Loucy (cell line): ENCODE measurements around the gene RTBDN.

ENCODE experiments used
- EZH2phosphoT487 ChIP-seq: fragments of 200-600 bp; IDR thresholded peaks from 2 replicates; pipeline ENCODE4 v1.6.1; 2018; ENCODE audit warnings: antibody characterized with exemption, mild to moderate bottlenecking, moderate library complexity, borderline replicate concordance
- TF ChIP-seq, protein P1 (sequence below): fragments of 200-600 bp; sonication (generic); conservative IDR thresholded peaks from 2 replicates; pipeline ENCODE4 v1.5.1; 2014; ENCODE audit warnings: mild to moderate bottlenecking, antibody characterized with exemption, low read length

- TF ChIP-seq, protein P1, sequence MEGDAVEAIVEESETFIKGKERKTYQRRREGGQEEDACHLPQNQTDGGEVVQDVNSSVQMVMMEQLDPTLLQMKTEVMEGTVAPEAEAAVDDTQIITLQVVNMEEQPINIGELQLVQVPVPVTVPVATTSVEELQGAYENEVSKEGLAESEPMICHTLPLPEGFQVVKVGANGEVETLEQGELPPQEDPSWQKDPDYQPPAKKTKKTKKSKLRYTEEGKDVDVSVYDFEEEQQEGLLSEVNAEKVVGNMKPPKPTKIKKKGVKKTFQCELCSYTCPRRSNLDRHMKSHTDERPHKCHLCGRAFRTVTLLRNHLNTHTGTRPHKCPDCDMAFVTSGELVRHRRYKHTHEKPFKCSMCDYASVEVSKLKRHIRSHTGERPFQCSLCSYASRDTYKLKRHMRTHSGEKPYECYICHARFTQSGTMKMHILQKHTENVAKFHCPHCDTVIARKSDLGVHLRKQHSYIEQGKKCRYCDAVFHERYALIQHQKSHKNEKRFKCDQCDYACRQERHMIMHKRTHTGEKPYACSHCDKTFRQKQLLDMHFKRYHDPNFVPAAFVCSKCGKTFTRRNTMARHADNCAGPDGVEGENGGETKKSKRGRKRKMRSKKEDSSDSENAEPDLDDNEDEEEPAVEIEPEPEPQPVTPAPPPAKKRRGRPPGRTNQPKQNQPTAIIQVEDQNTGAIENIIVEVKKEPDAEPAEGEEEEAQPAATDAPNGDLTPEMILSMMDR, result no peak
- TF ChIP-seq EZH2phosphoT487, result no peak
Observed at GRCh38 chr19:12789098-12789903, 45.1 kb downstream of the RTBDN start.
